Esophagus mucosa (tissue), 1 donor: Measurements from ENCODE around the gene AP1B1. TPM values are rescaled to one million over a fixed set of nuclear protein-coding genes. Genes with fewer than 3 reads are reported as not detected.

Source experiments
- ATAC-seq: fragments of 200-7000 bp; cut with Tn5 transposase; one replicate; pipeline ENCODE4 v1.9.1; 2020
- total RNA-seq: library from RNA; stranded (reverse); gene quantifications from one replicate; pipeline ENCODE4 v1.2.4, GENCODE V29; 2023
- donor health status: DM: yes; HTN: yes; CAD: no.

AP1B1 gene
- total RNA-seq, 1 donor from 2014 or later, result 80.8 TPM

- no peak for ATAC-seq
Observed at GRCh38 chr22:29330291-29330690, 58.1 kb downstream of the AP1B1 start.

- ATAC-seq, result no peak
Observed at GRCh38 chr22:29329581-29329980, 58.8 kb downstream of the AP1B1 start.

GRCh38 chr22:29328566-29329500 is 59.5 kb downstream of the AP1B1 start:
- no peak for ATAC-seq

GRCh38 chr22:29328055-29328454 is 60.3 kb downstream of the AP1B1 start:
- ATAC-seq, result no peak

GRCh38 chr22:29327089-29327764 is 61.1 kb downstream of the AP1B1 start:
- ATAC-seq, result no peak

- ATAC-seq, result peak; percentile 2
Observed at GRCh38 chr22:29326481-29326880, 61.9 kb downstream of the AP1B1 start.

- ATAC-seq, result no peak
Observed at GRCh38 chr22:29325785-29326315, 62.5 kb downstream of the AP1B1 start.

- ATAC-seq, result no peak
Observed at GRCh38 chr22:29325356-29325755, 63.0 kb downstream of the AP1B1 start.

- no peak for ATAC-seq
Observed at GRCh38 chr22:29323641-29324040, 64.7 kb downstream of the AP1B1 start.

- no peak for ATAC-seq
Observed at GRCh38 chr22:29320546-29320945, 67.8 kb downstream of the AP1B1 start.

GRCh38 chr22:29319072-29319471 is 69.3 kb downstream of the AP1B1 start:
- ATAC-seq, result no peak

GRCh38 chr22:29317827-29318454 is 70.4 kb downstream of the AP1B1 start:
- no peak for ATAC-seq

- ATAC-seq, result no peak
Observed at GRCh38 chr22:29316141-29316828, 72.1 kb downstream of the AP1B1 start.

- no peak for ATAC-seq
Observed at GRCh38 chr22:29315286-29316140, 72.9 kb downstream of the AP1B1 start, which contains the start of gene RASL10A. Gene RASL10A, minus strand, starts transcription at chr22:29315697. Its CDS starts 451 bp downstream, at chr22:29315246.

GRCh38 chr22:29314537-29315285 is 73.7 kb downstream of the AP1B1 start:
- no peak for ATAC-seq

- ATAC-seq, result no peak
Observed at GRCh38 chr22:29313576-29314466, 74.5 kb downstream of the AP1B1 start.

GRCh38 chr22:29313126-29313575 is 75.2 kb downstream of the AP1B1 start:
- no peak for ATAC-seq

GRCh38 chr22:29312218-29313125 is 75.9 kb downstream of the AP1B1 start:
- no peak for ATAC-seq
